Endothelial cell of umbilical vein (primary cell): ENCODE data around the gene PBLD.

Source experiments
- EZH2 ChIP-seq: IDR thresholded peaks from 2 replicates; pipeline ENCODE4 v1.6.1; 2012; ENCODE audit warnings: borderline replicate concordance, low read depth, mild to moderate bottlenecking, moderate library complexity, low read length, inconsistent platforms; ENCODE audit not compliant: severe bottlenecking
- FOS ChIP-seq: IDR thresholded peaks from 2 replicates; pipeline ENCODE4 v1.6.1; 2011; ENCODE audit warnings: mild to moderate bottlenecking, low read length, moderate library complexity, borderline replicate concordance; ENCODE audit not compliant: insufficient read depth
- POLR2A ChIP-seq: IDR thresholded peaks from 2 replicates; pipeline ENCODE4 v1.6.1; 2012; ENCODE audit warnings: low read depth, mild to moderate bottlenecking, control low read depth, low read length
- TF ChIP-seq, protein P1 (sequence below), 2 donors: IDR thresholded peaks; 1 replicate in 1 of 2; 2 replicates in 1 of 2; pipeline ENCODE4 v1.5.1; 2011; ENCODE audit warnings: low read length in 2 of 2, mild to moderate bottlenecking in 2 of 2, moderate library complexity in 2 of 2, control low read depth in 1 of 2, inconsistent platforms in 1 of 2, low read depth in 1 of 2; ENCODE audit not compliant: insufficient read depth in 1 of 2; ENCODE audit errors: extremely low read depth in 1 of 2
- TF ChIP-seq, protein P2 (sequence below): IDR thresholded peaks from 2 replicates; pipeline ENCODE4 v1.6.1; 2011; ENCODE audit not compliant: insufficient read depth, insufficient read length

GRCh38 chr10:68366600-68366999, 33.9 kb upstream of the PBLD start:
- TF ChIP-seq, protein P1, sequence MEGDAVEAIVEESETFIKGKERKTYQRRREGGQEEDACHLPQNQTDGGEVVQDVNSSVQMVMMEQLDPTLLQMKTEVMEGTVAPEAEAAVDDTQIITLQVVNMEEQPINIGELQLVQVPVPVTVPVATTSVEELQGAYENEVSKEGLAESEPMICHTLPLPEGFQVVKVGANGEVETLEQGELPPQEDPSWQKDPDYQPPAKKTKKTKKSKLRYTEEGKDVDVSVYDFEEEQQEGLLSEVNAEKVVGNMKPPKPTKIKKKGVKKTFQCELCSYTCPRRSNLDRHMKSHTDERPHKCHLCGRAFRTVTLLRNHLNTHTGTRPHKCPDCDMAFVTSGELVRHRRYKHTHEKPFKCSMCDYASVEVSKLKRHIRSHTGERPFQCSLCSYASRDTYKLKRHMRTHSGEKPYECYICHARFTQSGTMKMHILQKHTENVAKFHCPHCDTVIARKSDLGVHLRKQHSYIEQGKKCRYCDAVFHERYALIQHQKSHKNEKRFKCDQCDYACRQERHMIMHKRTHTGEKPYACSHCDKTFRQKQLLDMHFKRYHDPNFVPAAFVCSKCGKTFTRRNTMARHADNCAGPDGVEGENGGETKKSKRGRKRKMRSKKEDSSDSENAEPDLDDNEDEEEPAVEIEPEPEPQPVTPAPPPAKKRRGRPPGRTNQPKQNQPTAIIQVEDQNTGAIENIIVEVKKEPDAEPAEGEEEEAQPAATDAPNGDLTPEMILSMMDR (IDR thresholded peaks at IDR 0.05; ENCODE audit: extremely low read depth in 1 of 2, insufficient read depth in 1 of 2, low read depth in 1 of 2, low read length in 2 of 2) = no peak
- TF ChIP-seq POLR2A = no peak
- TF ChIP-seq, protein P2, sequence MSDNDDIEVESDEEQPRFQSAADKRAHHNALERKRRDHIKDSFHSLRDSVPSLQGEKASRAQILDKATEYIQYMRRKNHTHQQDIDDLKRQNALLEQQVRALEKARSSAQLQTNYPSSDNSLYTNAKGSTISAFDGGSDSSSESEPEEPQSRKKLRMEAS = no peak
- no peak for TF ChIP-seq FOS
- no peak for TF ChIP-seq EZH2
